HG03558 (cell line): ENCODE results near the gene ALG9.

Experiments used
- ATAC-seq: cut with Tn5 transposase; IDR thresholded peaks from one replicate; pipeline ENCODE4 v1.9.1; 2021; ENCODE audit warnings: moderate number of reproducible peaks; ENCODE audit not compliant: unreplicated experiment; ENCODE audit errors: extremely low read depth

Gene ALG9

GRCh38 chr11:111737444-111738210 is 133.8 kb downstream of the ALG9 start:
- ATAC-seq, result no peak

GRCh38 chr11:111736621-111737443 is 134.5 kb downstream of the ALG9 start:
- ATAC-seq, result no peak
